Neural progenitor cell (in vitro differentiated cells): ENCODE data around the gene STRADA. TPM values are rescaled to one million over a fixed set of nuclear protein-coding genes. Genes with fewer than 3 reads are reported as not detected.

Experiments used
- DNase-seq: peaks from one replicate; pipeline ENCODE4 v3.0.0-alpha.2; 2016; ENCODE audit warnings: low spot score
- H2AFZ ChIP-seq: fragments of 200-600 bp; sonication (generic); replicated peaks from 2 replicates; pipeline ENCODE4 v1.6.1; 2016; ENCODE audit warnings: antibody characterized with exemption
- H3F3A ChIP-seq: fragments of 200-600 bp; sonication (generic); 2 replicates; pipeline ENCODE4 v1.6.1; 2016; ENCODE audit warnings: antibody characterized with exemption, low read depth
- H3K27ac ChIP-seq: fragments of 200-600 bp; sonication (generic); 2 replicates; pipeline ENCODE4 v1.5.1; 2016; ENCODE audit warnings: mild to moderate bottlenecking
- H3K27me3 ChIP-seq: fragments of 200-600 bp; sonication (generic); 2 replicates; pipeline ENCODE4 v1.6.1; 2016; ENCODE audit warnings: mild to moderate bottlenecking, moderate library complexity
- H3K36me3 ChIP-seq: fragments of 200-600 bp; sonication (generic); 2 replicates; pipeline ENCODE4 v1.5.1; 2016
- H3K4me1 ChIP-seq: fragments of 200-600 bp; sonication (generic); 2 replicates; pipeline ENCODE4 v1.6.1; 2016; ENCODE audit warnings: mixed run types
- H3K4me2 ChIP-seq: fragments of 200-600 bp; sonication (generic); 2 replicates; pipeline ENCODE4 v1.6.1; 2016
- H3K4me3 ChIP-seq: fragments of 200-600 bp; sonication (generic); 2 replicates; pipeline ENCODE4 v1.5.1; 2016
- H3K79me2 ChIP-seq: fragments of 200-600 bp; sonication (generic); 2 replicates; pipeline ENCODE4 v1.6.1; 2016; ENCODE audit warnings: low read depth
- H3K9ac ChIP-seq: fragments of 200-600 bp; sonication (generic); 2 replicates; pipeline ENCODE4 v1.6.1; 2016
- H3K9me3 ChIP-seq: fragments of 200-600 bp; sonication (generic); 2 replicates; pipeline ENCODE4 v1.5.1; 2016; ENCODE audit warnings: low read depth
- H4K20me1 ChIP-seq: fragments of 200-600 bp; sonication (generic); 2 replicates; pipeline ENCODE4 v1.6.1; 2016; ENCODE audit warnings: low read depth
- H3K27ac Mint-ChIP-seq: 3 replicates; pipeline ENCODE4 v1.8.0; 2021; ENCODE audit warnings: mixed read lengths
- H3K27me3 Mint-ChIP-seq: 2 replicates; pipeline ENCODE4 v1.8.0; 2022; ENCODE audit warnings: low read depth, mild to moderate bottlenecking, inconsistent platforms, moderate library complexity, mixed read lengths; ENCODE audit not compliant: insufficient read depth
- H3K36me3 Mint-ChIP-seq: 3 replicates; pipeline ENCODE4 v1.8.0; 2021; ENCODE audit warnings: mixed read lengths
- H3K4me1 Mint-ChIP-seq: 3 replicates; pipeline ENCODE4 v1.8.0; 2021; ENCODE audit warnings: mixed read lengths
- H3K4me3 Mint-ChIP-seq: 3 replicates; pipeline ENCODE4 v1.8.0; 2021; ENCODE audit warnings: mild to moderate bottlenecking, moderate library complexity, mixed read lengths
- H3K9me3 Mint-ChIP-seq: 3 replicates; pipeline ENCODE4 v1.8.0; 2020; ENCODE audit warnings: mixed read lengths
- CTCF ChIP-seq: fragments of 200-600 bp; sonication (generic); IDR thresholded peaks from 2 replicates; pipeline ENCODE4 v1.5.1; 2017; ENCODE audit warnings: antibody characterized with exemption, mild to moderate bottlenecking
- EZH2 ChIP-seq: fragments of 200-600 bp; sonication (generic); IDR thresholded peaks from 2 replicates; pipeline ENCODE4 v1.6.1; 2017; ENCODE audit warnings: antibody characterized with exemption, mild to moderate bottlenecking, moderate library complexity
- EZH2phosphoT487 ChIP-seq: fragments of 200-600 bp; sonication (generic); IDR thresholded peaks from 2 replicates; pipeline ENCODE4 v1.6.1; 2017; ENCODE audit warnings: antibody characterized with exemption
- total RNA-seq: library from RNA; depleted of rRNA; stranded (reverse); fragments of >200 nt; gene quantifications from 2 replicates; pipeline ENCODE4 v1.2.3, GENCODE V29; 2015; ENCODE audit warnings: low replicate concordance

Gene STRADA
- total RNA-seq, 1 donor from 2014 or later, result 69.6 TPM

GRCh38 chr17:63701868-63702720 lies 39.5 kb downstream of the STRADA start:
- Histone ChIP-seq H3K27ac (no peak overlapping the region), H3K4me3 (no peak overlapping the region), H3K27me3 (peaks cover 12% of the 10 kb centered on the region), H3K4me1 (peaks cover 11% of the 10 kb centered on the region), H3K36me3 (no peaks in the 10 kb centered on the region), H3K79me2 (no peaks in the 10 kb centered on the region), H3K4me2 (no peak overlapping the region), H2AFZ (no peak overlapping the region), H4K20me1 (peaks cover 48% of the 10 kb centered on the region), H3F3A (peaks cover 37% of the 10 kb centered on the region), H3K9ac (no peak overlapping the region), H3K9me3 (no peaks in the 10 kb centered on the region)
- Mint-ChIP-seq H3K4me1 (peaks cover 16% of the 10 kb centered on the region), H3K36me3 (peaks cover 13% of the 10 kb centered on the region), H3K4me3 (peak overlapping the region; percentile 80), H3K27me3 (peaks cover 6% of the 10 kb centered on the region), H3K9me3 (no peaks in the 10 kb centered on the region), H3K27ac (no peak overlapping the region)
- DNase-seq, result no peak
- TF ChIP-seq EZH2phosphoT487 (no peak), CTCF (no peak), EZH2 (no peak)

GRCh38 chr17:63701456-63701820 lies 40.2 kb downstream of the STRADA start:
- Histone ChIP-seq H2AFZ (no peak overlapping the region), H3K4me2 (peak overlapping the region; percentile 98), H3K27ac (no peak overlapping the region), H3K9me3 (no peaks in the 10 kb centered on the region), H3K27me3 (peaks cover 12% of the 10 kb centered on the region), H3K36me3 (no peaks in the 10 kb centered on the region), H4K20me1 (peaks cover 55% of the 10 kb centered on the region), H3F3A (peaks cover 39% of the 10 kb centered on the region), H3K79me2 (no peaks in the 10 kb centered on the region), H3K9ac (no peak overlapping the region), H3K4me1 (peaks cover 11% of the 10 kb centered on the region), H3K4me3 (peak overlapping the region; percentile 85)
- Mint-ChIP-seq H3K4me1 (peaks cover 17% of the 10 kb centered on the region), H3K27ac (peak overlapping the region; percentile 78), H3K36me3 (peaks cover 13% of the 10 kb centered on the region), H3K9me3 (no peaks in the 10 kb centered on the region), H3K27me3 (peaks cover 6% of the 10 kb centered on the region), H3K4me3 (peak overlapping the region; percentile 80)
- TF ChIP-seq CTCF, result no peak
- TF ChIP-seq EZH2, result no peak
- DNase-seq, result no peak

- Mint-ChIP-seq H3K27ac (peak overlapping the region; percentile 78), H3K36me3 (peaks cover 15% of the 10 kb centered on the region), H3K4me3 (peak overlapping the region; percentile 80), H3K9me3 (no peaks in the 10 kb centered on the region), H3K27me3 (peaks cover 8% of the 10 kb centered on the region), H3K4me1 (peaks cover 15% of the 10 kb centered on the region)
- H2AFZ ChIP-seq, result peak overlapping the region; percentile 76
- peak overlapping the region; percentile 85 for H3K4me3 ChIP-seq
- TF ChIP-seq EZH2 (peak; percentile 44), CTCF (peak; percentile 43), EZH2phosphoT487 (peak; percentile 20)
- H3K9ac ChIP-seq, result no peak overlapping the region
- H3K9me3 ChIP-seq, result no peaks in the 10 kb centered on the region
- peaks cover 41% of the 10 kb centered on the region for H3F3A ChIP-seq
- no peaks in the 10 kb centered on the region for H3K36me3 ChIP-seq
- peaks cover 12% of the 10 kb centered on the region for H3K27me3 ChIP-seq
- no peaks in the 10 kb centered on the region for H3K79me2 ChIP-seq
- peak overlapping the region; percentile 98 for H3K4me2 ChIP-seq
- H4K20me1 ChIP-seq, result peaks cover 57% of the 10 kb centered on the region
- peak; percentile 74 for DNase-seq
- peak overlapping the region; percentile 68 for H3K27ac ChIP-seq
- H3K4me1 ChIP-seq, result peaks cover 11% of the 10 kb centered on the region
Measured at GRCh38 chr17:63700528-63701455, 40.8 kb downstream of the STRADA start.
